ENCODE measurements around the gene MAML1. TPM values are rescaled to one million over a fixed set of nuclear protein-coding genes. Genes with fewer than 3 reads are reported as not detected.
A peak's percentile ranks its signal among the peaks of the same experiment; 100 is the strongest.

Gene MAML1
- total and polyA plus RNA-seq, 7 donors: 4.6 to 16.0 (median 11.8) TPM

DNA sequence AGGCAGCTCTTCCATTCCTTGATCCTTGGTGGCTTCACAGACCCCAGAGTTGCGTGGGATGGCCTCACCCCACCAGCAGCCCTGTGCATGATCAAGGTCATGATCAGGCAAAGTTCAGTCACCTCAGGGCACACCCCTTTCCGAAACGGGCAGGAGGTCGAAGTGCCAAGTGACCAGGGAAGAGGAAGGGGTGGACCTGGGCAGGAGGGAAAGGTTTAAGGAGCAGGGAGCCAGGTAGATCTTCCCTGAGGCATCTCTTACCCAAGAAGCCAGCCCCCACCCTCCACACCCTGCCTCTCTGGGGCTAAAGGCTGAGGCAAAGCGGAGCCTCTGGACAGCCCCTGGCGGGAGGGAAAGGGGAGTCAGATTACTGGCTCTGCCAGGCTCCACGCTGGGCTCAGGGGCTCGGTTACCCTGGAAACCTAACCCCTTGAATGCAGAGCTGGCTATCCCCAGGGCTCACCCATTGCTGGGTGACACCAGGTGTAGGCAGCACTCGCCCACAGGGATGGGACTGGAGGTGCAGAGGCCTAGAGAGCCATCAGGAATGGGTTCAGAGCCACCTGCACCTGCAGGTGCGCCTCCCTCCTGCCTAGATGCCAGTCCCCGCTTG is 70.4 kb downstream of the MAML1 start:
- 55 to 75% (median 67%) methylated on average over 10 to 11 of the region's 11 CpGs for WGBS, 3 donors
- DNase-seq: no peak
- H3K4me3 ChIP-seq: no peak overlapping the region
- peaks cover 41% of the 10 kb centered on the region for H3K4me1 ChIP-seq
- H3K27ac ChIP-seq: no peak overlapping the region
- no peak for ATAC-seq
- TF ChIP-seq, protein P1, sequence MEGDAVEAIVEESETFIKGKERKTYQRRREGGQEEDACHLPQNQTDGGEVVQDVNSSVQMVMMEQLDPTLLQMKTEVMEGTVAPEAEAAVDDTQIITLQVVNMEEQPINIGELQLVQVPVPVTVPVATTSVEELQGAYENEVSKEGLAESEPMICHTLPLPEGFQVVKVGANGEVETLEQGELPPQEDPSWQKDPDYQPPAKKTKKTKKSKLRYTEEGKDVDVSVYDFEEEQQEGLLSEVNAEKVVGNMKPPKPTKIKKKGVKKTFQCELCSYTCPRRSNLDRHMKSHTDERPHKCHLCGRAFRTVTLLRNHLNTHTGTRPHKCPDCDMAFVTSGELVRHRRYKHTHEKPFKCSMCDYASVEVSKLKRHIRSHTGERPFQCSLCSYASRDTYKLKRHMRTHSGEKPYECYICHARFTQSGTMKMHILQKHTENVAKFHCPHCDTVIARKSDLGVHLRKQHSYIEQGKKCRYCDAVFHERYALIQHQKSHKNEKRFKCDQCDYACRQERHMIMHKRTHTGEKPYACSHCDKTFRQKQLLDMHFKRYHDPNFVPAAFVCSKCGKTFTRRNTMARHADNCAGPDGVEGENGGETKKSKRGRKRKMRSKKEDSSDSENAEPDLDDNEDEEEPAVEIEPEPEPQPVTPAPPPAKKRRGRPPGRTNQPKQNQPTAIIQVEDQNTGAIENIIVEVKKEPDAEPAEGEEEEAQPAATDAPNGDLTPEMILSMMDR (IDR thresholded peaks at IDR 0.05): no peak
- intact Hi-C loops (cut with DNase I): loop anchor here (2.0 to 10.0 kb wide), 5 partner anchors 54 to 292 kb away; partner anchors contain the start of genes MRNIP (in 2 of the 2) and TBC1D9B (in 2 of the 2)
- no peaks in the 10 kb centered on the region for H3K27me3 ChIP-seq (ENCODE audit: insufficient read depth in 3 of 3, low read length in 2 of 3)
- peaks cover 0 to 33% of the 10 kb centered on the region in 2 donors for H3K36me3 ChIP-seq (ENCODE audit: insufficient read depth in 1 of 2, low read depth in 1 of 2)
- H3K9me3 ChIP-seq: no peaks in the 10 kb centered on the region

DNA sequence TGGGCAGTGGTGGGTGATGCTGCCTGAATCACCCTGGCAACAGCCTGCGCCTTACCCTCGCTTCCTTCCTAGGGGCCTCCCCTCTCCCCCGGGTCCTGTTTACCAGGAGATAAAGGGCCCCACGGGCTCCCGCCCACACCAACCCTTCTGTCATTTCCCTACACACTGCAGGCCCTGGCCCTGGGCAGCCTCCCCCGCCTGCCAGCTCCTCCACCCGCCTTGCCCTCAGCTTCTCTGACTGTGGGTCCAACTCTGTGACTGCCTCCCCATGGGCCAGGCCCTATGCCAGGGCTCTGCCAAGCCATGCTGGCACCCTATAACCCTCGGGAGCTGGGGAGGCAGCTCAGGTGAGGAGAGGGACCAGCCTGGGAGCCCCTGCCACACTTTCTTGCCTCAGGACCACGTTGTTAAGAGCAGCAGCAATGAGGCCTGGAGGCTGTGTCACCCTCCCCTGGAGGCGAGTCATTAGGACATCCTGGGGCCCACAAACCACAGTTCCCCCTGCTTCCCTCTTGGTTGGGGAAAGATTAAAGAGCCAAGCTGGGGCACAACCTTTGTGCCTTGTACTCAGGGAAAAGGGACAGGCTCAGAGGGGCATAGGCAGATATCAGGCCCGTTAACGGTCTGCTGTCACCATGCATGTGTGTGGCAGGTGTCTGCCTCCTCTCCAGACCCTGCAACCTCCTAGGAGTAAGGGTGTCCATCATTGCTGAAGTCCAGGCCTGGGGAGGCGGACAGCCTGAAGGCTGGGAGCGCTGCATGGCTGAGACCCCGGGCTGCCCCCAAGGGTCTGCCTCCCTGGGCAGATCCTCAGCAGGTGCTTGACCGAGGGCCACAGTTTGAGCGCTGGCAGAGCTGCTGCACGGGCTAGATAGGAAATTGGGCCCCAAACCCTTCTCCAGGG is 71.3 kb downstream of the MAML1 start:
- no peaks in the 10 kb centered on the region for H3K9me3 ChIP-seq
- H3K4me3 ChIP-seq: no peak overlapping the region
- TF ChIP-seq, protein P1 (IDR thresholded peaks at IDR 0.05): no peak
- H3K4me1 ChIP-seq: peaks cover 41% of the 10 kb centered on the region
- DNase-seq: peak in 1 of 2 donors; percentile 53
- peak overlapping the region; percentile 96 for H3K27ac ChIP-seq
- 73 to 79% (median 77%) methylated on average over 17 to 18 of the region's 18 CpGs for WGBS, 3 donors
- H3K27me3 ChIP-seq (ENCODE audit: insufficient read depth in 3 of 3, low read length in 2 of 3): no peaks in the 10 kb centered on the region
- peaks cover 0 to 25% of the 10 kb centered on the region in 2 donors for H3K36me3 ChIP-seq (ENCODE audit: insufficient read depth in 1 of 2, low read depth in 1 of 2)
- ATAC-seq: no peak
- intact Hi-C loops (cut with DNase I): loop anchor here (2.0 to 10.0 kb wide), 5 partner anchors 53 to 291 kb away; partner anchors contain the start of genes MRNIP (in 2 of the 2) and TBC1D9B (in 2 of the 2)

DNA sequence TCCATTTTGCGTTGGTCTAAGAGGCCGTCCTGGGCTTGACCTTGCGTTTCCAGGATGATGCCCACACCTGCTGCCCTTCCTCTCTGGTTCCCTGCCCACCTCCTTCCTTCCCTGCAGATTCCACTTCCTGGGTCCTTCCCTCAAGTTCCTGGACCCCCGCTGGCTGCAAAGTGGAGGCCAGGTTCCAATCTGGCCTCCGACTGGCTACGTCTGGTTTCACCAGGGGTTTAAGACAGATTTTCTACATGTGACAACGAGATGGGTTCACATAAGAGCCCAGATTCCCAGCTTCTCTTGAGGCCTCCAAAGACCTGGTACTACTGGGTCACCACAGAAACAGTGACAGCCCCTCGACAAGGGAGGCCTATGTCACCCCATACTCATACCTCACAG is 71.9 kb downstream of the MAML1 start:
- Histone ChIP-seq H3K27ac (peak overlapping the region; percentile 96), H3K9me3 (no peaks in the 10 kb centered on the region), H3K4me1 (peaks cover 41% of the 10 kb centered on the region), H3K4me3 (no peak overlapping the region), H3K36me3 (ENCODE audit: insufficient read depth in 1 of 2, low read depth in 1 of 2) (peaks cover 0 to 18% of the 10 kb centered on the region in 2 donors), H3K27me3 (ENCODE audit: insufficient read depth in 3 of 3, low read length in 2 of 3) (no peaks in the 10 kb centered on the region)
- WGBS, 3 donors: 81 to 91% (median 82%) methylated on average over 8 of the region's 8 CpGs
- DNase-seq (no peak), ATAC-seq (no peak)
- TF ChIP-seq, protein P1 (IDR thresholded peaks at IDR 0.05): no peak
- intact Hi-C loops (cut with DNase I): loop anchor here (5.0 to 10.0 kb wide), 4 partner anchors 53 to 290 kb away; partner anchors contain the start of genes TBC1D9B (in 2 of the 2) and MRNIP (in 1 of the 2)

DNA sequence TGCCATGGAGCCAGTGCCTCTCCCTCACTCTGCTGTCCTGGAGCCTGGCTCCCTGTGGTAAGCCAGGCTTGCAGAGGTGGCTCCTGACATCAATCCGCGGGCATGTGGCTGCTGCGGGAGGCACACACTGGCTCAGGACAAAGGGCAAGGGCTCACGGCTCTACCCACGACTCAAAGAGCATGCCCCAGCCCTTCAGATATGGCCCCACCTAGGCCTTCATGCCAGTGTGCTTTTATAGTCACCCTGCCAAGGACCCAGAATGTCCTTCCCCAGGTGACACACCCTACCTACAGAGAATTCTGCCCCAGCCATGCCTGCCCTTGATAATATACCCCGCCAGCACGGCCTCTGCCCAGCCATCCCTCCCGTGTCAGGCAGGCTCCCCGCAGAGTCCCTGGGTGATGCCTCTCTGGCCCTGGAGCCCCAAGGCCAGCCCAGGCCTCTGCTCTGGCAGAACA is 72.5 kb downstream of the MAML1 start:
- peaks cover 0 to 13% of the 10 kb centered on the region in 2 donors for H3K36me3 ChIP-seq (ENCODE audit: insufficient read depth in 1 of 2, low read depth in 1 of 2)
- peak overlapping the region; percentile 97 for H3K4me3 ChIP-seq
- peaks cover 41% of the 10 kb centered on the region for H3K4me1 ChIP-seq
- no peaks in the 10 kb centered on the region for H3K27me3 ChIP-seq (ENCODE audit: insufficient read depth in 3 of 3, low read length in 2 of 3)
- ATAC-seq (peak in 3 of 4 donors; percentile 2 to 6 (median 3)), DNase-seq (no peak)
- H3K27ac ChIP-seq: peak overlapping the region; percentile 96
- TF ChIP-seq, protein P1 (IDR thresholded peaks at IDR 0.05): no peak
- intact Hi-C loops (cut with DNase I): loop anchor here in 1 of 2 donors (10.0 kb wide), 2 partner anchors 100 to 290 kb away; partner anchors contain the start of gene TBC1D9B
- WGBS, 3 donors: 37 to 70% (median 39%) methylated on average over 9 of the region's 9 CpGs
- H3K9me3 ChIP-seq: no peaks in the 10 kb centered on the region
